HepG2 (cell line): ENCODE measurements around the gene IL6ST. TPM values are rescaled to one million over a fixed set of nuclear protein-coding genes. Genes with fewer than 3 reads are reported as not detected.

Experiments used
- ATF4 ChIP-seq, 2 experiments: fragments of 450-650 bp in 1 of 2; sonication (generic) in 1 of 2; formaldehyde crosslinking; IDR thresholded peaks; 2 replicates each; pipeline versions ENCODE4 v1.5.0 to v1.8.0; 2020 to 2022; ENCODE audit warnings: mild to moderate bottlenecking in 1 of 2, missing genetic modification reagents in 1 of 2
- ETV6 ChIP-seq: sonication (generic); formaldehyde crosslinking; conservative IDR thresholded peaks from 2 replicates; pipeline ENCODE4 v1.4.0; 2020; ENCODE audit warnings: missing genetic modification reagents
- GMEB2 ChIP-seq: IDR thresholded peaks from 2 replicates; pipeline ENCODE4 v1.6.1; 2016; ENCODE audit warnings: missing biosample characterization, missing genetic modification reagents, low read depth
- HDAC6 ChIP-seq: fragments of 200-600 bp; sonication (generic); IDR thresholded peaks from 2 replicates; pipeline ENCODE4 v1.7.0; 2017; ENCODE audit warnings: mild to moderate bottlenecking, antibody characterized with exemption, low read length, low read depth
- IRF9 ChIP-seq: sonication (generic); formaldehyde crosslinking; IDR thresholded peaks from 2 replicates; pipeline ENCODE4 v1.8.0; 2022; ENCODE audit warnings: missing genetic modification reagents, mild to moderate bottlenecking, borderline replicate concordance
- MATR3 ChIP-seq: sonication (generic); formaldehyde crosslinking; IDR thresholded peaks from 2 replicates; pipeline ENCODE4 v1.4.0; 2020; ENCODE audit warnings: missing genetic modification reagents
- PBX2 ChIP-seq: IDR thresholded peaks from 2 replicates; pipeline ENCODE4 v1.6.1; 2016; ENCODE audit warnings: control low read depth
- PLRG1 ChIP-seq: fragments of 450-650 bp; conservative IDR thresholded peaks from 2 replicates; pipeline ENCODE4 v1.6.1; 2016
- SKI ChIP-seq: fragments of 450-650 bp; IDR thresholded peaks from one replicate; pipeline ENCODE4 v1.6.1; 2018; ENCODE audit warnings: mild to moderate bottlenecking; ENCODE audit not compliant: partially characterized antibody
- ZNF33B ChIP-seq: sonication (generic); formaldehyde crosslinking; IDR thresholded peaks from 2 replicates; pipeline ENCODE4 v1.5.1; 2020; ENCODE audit warnings: mild to moderate bottlenecking, missing genetic modification reagents
- ZNF713 ChIP-seq: sonication (generic); formaldehyde crosslinking; IDR thresholded peaks from 2 replicates; pipeline ENCODE4 v1.4.0; 2020; ENCODE audit warnings: mild to moderate bottlenecking, missing genetic modification reagents
- ZNF720 ChIP-seq: sonication (generic); formaldehyde crosslinking; IDR thresholded peaks from 2 replicates; pipeline ENCODE4 v1.4.0; 2020; ENCODE audit warnings: missing genetic modification reagents
- ZNF740 ChIP-seq: sonication (generic); formaldehyde crosslinking; IDR thresholded peaks from 2 replicates; pipeline ENCODE4 v1.4.0; 2020; ENCODE audit warnings: missing genetic modification reagents
- ZNF891 ChIP-seq: sonication (generic); formaldehyde crosslinking; IDR thresholded peaks from 2 replicates; pipeline ENCODE4 v1.5.0; 2020; ENCODE audit warnings: mild to moderate bottlenecking, missing genetic modification reagents
- polyA plus RNA-seq, 8 experiments: library from polyadenylated mRNA; depleted of rRNA in 3 of 8; stranded (reverse) in 7 of 8; unstranded in 1 of 8; fragments of >200 nt; fragmentation: Illumina TruSeq in 4 of 8; extraction: Trizol in 4 of 8; gene quantifications; 2 replicates each; pipeline versions ENCODE4 v1.2.1 to v1.2.3, GENCODE V29; 2011 to 2016; ENCODE audit warnings: low read depth in 4 of 8, missing spikeins in 1 of 8, mixed read lengths in 1 of 8; ENCODE audit not compliant: insufficient read depth in 1 of 8
- total RNA-seq, 5 experiments: library from RNA; depleted of rRNA; stranded (reverse); fragments of >200 nt; fragmentation: Illumina TruSeq; extraction: Trizol; gene quantifications; 2 replicates each; pipeline ENCODE4 v1.2.3, GENCODE V29; 2016; ENCODE audit warnings: low read depth in 1 of 5
- TF ChIP-seq, protein P1 (sequence below): sonication (generic); formaldehyde crosslinking; IDR thresholded peaks from 2 replicates; pipeline ENCODE4 v1.5.0; 2020; ENCODE audit warnings: mild to moderate bottlenecking, missing genetic modification reagents, borderline replicate concordance
- TF ChIP-seq, protein P2 (sequence below): sonication (generic); formaldehyde crosslinking; IDR thresholded peaks from 2 replicates; pipeline ENCODE4 v1.8.1; 2022; ENCODE audit warnings: mild to moderate bottlenecking, missing genetic modification reagents

IL6ST gene
- total and polyA plus RNA-seq, 2 of the 13 experiments (the other 11 are each of a cell fraction or from before 2014, with no cell fraction given) = 66.6 to 166 TPM

GRCh38 chr5:56025151-56025885, 30.6 kb upstream of the IL6ST start (continued):
- TF ChIP-seq ZNF720 (CRISPR knock-in tag) = no peak
- no peak for TF ChIP-seq IRF9
- no peak for TF ChIP-seq GMEB2
- no peak for TF ChIP-seq ZNF713 (CRISPR knock-in tag)
- TF ChIP-seq HDAC6 = no peak
- TF ChIP-seq MATR3 (CRISPR knock-in tag) = no peak
- TF ChIP-seq ZNF740 (CRISPR knock-in tag) = no peak
- TF ChIP-seq, protein P1, sequence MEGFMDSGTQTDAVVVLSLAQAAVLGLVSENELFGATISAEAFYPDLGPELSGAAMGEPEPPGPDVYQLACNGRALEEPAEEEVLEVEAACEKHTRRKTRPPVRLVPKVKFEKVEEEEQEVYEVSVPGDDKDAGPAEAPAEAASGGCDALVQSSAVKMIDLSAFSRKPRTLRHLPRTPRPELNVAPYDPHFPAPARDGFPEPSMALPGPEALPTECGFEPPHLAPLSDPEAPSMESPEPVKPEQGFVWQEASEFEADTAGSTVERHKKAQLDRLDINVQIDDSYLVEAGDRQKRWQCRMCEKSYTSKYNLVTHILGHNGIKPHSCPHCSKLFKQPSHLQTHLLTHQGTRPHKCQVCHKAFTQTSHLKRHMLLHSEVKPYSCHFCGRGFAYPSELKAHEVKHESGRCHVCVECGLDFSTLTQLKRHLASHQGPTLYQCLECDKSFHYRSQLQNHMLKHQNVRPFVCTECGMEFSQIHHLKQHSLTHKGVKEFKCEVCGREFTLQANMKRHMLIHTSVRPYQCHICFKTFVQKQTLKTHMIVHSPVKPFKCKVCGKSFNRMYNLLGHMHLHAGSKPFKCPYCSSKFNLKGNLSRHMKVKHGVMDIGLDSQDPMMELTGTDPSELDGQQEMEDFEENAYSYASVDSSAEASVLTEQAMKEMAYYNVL (CRISPR knock-in tag) = no peak; the same call in 1 of the 2 replicates
- no peak for TF ChIP-seq ZNF891 (CRISPR knock-in tag)
- TF ChIP-seq, protein P2, sequence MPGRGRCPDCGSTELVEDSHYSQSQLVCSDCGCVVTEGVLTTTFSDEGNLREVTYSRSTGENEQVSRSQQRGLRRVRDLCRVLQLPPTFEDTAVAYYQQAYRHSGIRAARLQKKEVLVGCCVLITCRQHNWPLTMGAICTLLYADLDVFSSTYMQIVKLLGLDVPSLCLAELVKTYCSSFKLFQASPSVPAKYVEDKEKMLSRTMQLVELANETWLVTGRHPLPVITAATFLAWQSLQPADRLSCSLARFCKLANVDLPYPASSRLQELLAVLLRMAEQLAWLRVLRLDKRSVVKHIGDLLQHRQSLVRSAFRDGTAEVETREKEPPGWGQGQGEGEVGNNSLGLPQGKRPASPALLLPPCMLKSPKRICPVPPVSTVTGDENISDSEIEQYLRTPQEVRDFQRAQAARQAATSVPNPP (CRISPR knock-in tag) = no peak
- TF ChIP-seq ETV6 (CRISPR knock-in tag) = no peak
- peak; percentile 45 for TF ChIP-seq SKI
- no peak for TF ChIP-seq ZNF33B
- TF ChIP-seq ATF4 (CRISPR knock-in tag; IDR thresholded peaks at IDR 0.05) = peak in 1 of 2 experiments; percentile 78; a peak in 1 of 4 replicates
- TF ChIP-seq PLRG1 = no peak
- no peak for TF ChIP-seq PBX2 (CRISPR knock-in tag)
